GM19372 (cell line): ENCODE measurements around the gene ARHGAP32.

Experiments used
- ATAC-seq: cut with Tn5 transposase; IDR thresholded peaks from one replicate; pipeline ENCODE4 v1.9.1; 2021; ENCODE audit warnings: mild to moderate bottlenecking, low read depth, moderate library complexity; ENCODE audit not compliant: unreplicated experiment

Gene ARHGAP32

DNA sequence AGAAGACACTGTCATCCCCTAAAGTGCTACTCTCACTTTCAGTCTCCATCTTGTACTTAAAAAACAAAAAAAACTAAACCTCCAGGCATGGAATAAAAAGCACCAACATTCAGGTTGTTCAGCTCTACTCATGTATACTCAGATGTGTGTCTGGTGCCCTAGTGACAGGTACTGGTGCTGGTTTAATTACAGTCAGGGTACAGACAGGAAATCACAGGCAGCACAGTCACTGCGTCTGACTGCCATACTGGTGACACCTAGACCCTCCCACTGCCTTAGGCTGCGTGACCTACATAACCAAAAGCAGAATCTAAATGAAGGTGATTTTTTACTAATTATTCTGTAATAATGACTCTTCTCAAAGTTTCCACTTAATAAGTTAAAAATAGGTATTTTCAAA is at the start of gene ARHGAP32:
Gene ARHGAP32 (minus strand): TSS at position 176 of the 400 bp plus-strand sequence. CDS start 127 bp downstream, at position 49.
- no peak for ATAC-seq

DNA sequence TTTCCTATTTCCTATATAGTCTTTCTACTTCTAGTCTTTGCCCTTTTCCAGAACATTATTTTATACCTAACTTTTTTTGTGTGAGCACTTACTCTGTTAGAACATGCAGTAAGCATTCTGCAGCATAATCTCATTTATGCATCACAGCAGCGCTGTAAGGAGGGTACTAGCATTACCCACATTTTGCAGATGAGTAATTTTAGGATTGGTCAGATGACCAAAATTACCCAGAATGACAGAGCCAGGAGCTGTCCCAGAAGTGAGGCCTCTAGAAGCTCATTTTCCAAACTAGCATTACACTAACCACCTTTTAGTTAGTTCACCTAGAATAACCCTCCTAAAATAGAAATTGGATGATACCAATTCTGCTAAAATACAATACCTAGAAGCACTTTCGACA is 47.1 kb upstream of the ARHGAP32 start:
- no peak for ATAC-seq

DNA sequence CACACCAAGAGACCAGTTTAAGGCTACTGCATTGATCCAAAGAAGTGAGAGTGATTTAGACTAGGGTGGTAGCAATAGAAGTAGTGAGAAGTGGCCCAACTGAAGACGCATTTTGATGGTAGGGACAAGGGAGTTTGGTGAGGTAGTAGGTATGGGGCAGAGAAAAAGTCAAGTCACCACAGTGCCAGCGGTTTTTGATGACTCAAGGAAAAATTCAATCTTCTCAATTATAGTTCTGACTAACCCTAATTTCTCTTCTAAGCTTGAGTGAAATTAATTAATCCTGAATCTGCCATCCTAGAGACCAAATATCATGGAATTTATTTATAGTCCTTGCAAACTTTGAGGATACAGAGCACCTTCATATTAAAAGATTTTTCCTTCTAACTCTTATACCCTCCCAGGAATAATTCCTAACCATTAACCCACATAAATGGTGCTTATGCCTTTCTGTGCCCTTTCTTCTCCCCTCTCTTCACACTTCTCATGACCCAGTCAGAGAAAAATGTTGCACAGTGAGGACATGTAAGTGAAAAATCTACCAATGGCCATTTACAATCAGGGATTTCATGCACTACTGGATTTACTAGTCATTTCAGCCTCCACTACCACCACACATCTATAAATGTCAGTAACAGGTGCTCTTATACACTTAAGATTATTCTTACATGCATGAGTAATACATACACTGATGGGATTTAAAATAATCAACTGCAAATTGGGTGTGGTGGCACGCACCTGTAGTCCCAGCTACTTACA is 45.9 kb upstream of the ARHGAP32 start:
- no peak for ATAC-seq

DNA sequence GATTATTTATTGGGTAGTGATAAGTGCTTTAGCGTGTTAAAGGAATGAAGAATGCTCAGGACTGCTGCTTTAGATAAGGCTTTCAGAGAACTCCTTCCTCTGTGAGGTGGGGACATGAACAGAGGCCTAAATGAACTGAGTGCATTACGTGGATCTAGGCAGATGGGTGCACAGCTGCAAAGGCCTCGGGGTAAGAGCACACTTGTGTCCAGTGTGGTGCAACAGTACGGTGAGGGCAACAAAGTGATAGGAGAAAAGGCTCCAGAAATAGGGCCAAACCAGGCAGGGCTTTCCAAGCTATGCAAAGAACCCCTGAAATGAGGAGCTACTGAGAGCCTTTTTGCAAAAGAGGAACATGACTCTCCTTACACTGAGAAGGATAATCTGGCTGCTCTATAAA is 45.3 kb upstream of the ARHGAP32 start:
- ATAC-seq: no peak

DNA sequence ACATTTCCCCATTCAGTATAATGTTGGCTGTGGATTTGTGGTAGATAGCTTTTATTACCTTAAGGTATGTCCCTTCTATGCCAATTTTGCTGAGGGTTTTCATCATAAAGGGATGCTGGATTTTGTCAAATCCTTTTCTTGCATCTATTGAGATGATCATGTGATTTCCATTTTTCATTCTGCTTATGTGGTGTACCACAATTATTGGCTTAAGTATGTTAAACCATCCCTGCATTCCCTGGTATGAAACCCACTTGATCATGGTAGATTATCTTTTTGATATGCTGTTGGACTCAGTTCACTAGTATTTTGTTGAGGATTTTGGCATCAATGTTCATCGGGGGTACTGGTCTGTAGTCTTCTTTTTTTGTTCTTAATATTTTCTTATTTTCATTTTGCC is 44.7 kb upstream of the ARHGAP32 start:
- ATAC-seq: no peak

DNA sequence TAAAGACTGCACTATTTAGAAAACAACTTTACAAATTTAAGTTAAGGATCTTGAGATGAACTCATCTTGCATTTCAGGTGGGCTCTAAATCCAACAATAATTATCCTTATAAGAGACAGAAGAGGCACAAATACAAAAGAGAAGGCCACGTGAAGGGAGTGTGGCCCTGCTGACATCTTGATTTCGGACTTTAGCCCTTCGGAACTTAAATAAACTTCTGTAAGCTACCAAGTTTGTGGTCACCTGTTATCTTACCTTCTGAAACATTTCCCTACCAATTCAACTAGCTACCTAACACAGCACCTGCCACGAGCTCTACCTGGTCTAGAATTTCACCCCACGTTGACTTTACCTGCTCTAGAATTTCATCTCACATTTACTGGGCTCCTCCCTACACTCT is 42.9 kb upstream of the ARHGAP32 start:
- no peak for ATAC-seq

DNA sequence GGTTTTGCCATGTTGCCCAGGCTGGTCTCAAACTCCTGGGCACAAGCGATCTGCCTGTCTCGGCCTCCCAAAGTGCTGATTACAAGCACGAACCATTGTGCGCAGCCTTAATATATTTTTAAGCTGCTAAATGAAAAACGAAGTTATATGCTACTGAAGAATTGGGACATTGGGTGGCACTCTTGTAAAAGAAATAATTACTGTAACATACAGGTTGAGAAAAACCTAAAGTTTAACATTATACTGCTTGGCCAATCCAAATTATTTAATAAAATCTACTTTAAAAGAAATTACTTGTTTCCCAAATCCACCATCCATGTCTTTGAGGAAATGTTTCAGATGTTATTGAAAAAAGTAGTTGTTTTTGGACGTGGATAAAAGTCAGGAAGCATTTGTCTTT is 37.9 kb upstream of the ARHGAP32 start:
- ATAC-seq: no peak

DNA sequence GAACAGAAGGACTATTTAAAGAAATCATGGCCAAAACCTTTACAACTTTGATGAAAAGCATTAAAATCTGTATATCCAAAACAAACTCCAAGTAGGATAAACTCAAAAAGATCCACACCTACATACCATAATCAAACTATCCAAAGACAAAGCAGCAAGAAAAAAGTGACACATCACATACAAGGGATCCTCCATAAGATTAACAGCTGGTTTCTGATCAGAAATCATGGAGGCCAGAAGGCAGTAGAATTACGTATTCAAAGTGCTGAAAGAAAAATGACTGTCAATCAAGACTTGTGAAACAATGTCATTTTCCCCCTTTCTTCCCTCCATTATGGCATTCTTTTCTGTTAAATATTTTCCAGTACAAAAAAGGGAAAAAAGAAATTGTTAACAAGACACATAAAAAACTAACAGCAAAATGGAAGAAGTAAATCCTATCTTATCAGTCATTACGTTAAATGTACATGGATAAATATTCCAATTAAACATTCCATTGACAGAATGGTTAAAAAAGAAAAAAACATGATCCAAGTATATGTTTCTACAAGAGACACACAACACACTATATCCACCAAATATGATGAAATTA is 34.2 kb upstream of the ARHGAP32 start:
- no peak for ATAC-seq

DNA sequence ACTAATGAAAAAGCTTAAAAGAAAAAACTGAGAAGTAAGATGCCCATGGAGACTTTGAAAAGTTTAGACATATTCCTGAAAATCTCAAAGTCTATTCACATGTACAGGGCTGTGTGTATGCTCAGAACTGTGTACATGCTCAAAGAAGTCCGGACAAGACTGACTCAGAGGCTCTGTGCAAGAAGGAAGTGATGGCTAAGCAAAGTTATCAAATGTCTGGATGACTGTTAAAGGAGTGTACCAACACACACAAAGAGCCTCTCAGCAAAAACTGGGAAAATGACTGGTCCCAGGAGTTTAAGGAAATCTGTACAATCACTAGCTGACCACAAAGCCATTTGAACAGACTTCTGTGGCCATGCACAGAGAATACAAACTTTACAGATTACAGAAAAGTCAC is 33.1 kb upstream of the ARHGAP32 start:
- ATAC-seq: no peak

DNA sequence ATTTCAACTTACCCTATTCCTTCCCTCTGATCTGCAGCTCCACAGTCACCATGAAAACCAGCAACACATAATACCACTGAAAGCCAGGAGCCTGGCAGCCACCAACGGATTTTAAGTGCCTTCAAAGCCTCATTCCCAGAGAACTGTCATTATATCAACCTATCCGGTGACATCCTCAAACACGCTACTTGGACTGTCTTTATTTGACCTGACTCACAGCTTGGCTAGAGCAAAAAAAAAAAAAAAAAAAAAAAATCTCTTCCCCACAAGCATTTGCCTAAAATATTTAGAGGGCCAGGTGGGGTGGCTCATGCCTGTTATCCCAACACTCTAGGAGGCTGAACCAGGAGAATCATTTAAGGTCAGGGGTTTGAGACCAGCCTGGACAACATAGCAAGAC is 32.4 kb upstream of the ARHGAP32 start:
- no peak for ATAC-seq

DNA sequence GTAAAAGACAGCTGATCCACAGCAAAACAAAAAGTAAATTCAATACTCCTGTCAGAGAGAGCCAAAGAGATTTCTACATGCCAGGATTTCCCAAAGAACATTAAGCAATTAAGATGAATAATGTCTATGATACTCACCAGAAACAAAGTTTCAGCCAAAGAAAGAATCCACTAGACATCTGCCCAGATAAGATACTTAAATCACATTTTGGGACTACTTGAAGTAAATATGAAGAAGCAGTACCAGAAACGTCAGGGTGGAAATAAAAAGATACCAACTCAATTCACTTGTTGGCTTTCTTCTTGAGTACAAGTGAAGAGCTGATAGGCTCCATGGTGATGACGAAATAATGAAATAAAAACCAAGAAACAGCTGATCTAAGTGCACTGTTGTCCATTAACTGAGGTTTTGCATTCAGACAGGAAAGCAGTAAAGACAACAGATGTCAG is 31.6 kb upstream of the ARHGAP32 start:
- ATAC-seq: no peak

DNA sequence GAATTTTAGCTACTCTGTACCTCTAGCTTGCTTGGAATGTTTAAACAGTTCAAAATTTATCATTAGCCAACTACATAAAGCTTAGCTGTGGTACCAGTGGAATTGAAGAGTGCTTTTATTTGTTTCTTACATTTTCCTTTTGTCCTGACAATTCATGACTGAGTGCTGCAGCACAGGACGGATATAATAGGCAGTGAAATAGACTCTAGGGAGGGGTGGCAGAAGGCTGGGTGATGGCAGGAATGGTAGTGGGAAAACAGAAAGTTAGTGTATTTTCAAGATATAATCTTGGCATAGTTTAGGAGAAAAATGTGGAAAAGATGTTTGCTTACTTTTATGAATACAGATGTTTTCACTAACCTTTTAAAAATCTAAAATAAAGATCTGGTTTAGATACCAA is 31.1 kb upstream of the ARHGAP32 start:
- ATAC-seq: no peak

DNA sequence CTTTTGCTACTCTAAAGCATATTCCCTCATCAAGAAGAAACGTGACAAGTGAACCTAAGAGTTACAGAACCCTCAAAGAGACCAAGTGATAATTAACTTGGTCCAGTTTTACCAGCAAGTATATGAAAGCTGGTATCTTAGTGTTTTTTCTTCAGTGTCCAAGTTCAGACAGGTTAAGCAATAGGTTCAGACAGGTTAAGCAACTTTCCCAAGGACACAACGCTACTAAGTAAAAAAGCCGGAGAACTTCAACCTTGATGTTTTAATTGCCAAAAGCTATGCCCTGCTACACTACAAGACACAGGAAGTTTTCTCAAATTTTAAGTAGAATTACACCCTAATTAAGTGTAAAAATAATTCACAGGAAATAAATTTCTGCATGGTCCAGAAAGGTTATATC is 30.0 kb upstream of the ARHGAP32 start:
- no peak for ATAC-seq

DNA sequence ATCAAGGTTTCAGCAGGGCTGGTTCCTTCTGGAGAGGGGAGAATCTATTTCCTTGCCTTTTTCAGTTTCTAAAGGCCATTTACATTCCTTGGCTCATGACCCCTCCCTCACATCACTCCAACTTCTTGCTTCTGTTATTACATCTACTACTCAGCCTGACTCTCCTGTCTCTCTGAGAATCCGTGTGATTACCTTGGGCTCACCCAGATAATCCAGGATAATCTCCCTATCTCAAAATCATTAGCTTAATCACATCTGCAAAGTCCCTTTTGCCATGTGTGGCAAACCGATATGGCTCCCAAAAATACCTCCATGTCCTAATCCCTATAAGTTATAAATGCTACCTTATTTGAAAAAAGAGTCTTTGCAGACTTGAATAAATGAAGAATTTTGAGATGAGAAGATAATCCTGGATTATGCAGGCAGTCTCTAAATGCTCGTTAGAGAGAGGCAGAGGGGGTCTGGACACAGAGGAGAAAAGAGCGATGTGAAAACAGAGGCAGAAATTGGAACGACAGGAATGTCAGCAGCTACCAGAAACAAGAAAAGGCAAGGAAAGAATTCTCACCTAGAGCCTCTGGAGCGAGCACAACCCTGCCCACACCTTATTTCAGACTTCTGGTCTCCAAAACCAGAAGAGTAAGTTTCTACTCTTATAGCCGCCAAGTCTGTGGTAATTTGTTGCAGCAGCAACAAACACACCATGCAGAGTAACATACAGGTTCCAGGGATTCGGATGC is 23.6 kb upstream of the ARHGAP32 start:
- no peak for ATAC-seq

DNA sequence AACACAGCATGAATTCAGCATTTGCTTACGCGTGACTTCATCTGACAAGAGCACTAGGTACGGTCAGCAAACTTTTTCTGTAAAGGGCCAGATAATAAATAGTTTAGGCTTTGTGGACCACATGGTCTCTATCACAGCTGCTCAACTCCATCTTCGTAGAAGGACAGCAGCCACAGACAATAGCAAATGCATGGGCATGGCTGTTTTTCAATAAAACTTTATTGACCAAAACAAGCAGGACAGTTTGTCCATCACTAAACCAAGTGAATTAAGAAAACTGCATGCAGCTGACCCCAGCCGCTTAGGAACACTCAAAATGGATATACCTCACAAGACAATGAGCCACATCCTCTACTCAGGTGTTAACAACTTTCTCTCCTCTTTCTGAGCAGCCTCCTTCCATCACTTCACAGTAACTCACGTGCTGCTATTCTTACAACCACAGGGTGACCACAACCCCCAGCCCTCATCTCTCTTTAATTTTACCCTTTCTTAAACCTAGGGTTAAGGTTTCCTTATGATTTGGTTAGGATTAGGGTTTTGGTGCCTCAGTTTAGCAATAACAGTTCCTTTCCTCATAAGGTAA is 22.7 kb upstream of the ARHGAP32 start:
- no peak for ATAC-seq

DNA sequence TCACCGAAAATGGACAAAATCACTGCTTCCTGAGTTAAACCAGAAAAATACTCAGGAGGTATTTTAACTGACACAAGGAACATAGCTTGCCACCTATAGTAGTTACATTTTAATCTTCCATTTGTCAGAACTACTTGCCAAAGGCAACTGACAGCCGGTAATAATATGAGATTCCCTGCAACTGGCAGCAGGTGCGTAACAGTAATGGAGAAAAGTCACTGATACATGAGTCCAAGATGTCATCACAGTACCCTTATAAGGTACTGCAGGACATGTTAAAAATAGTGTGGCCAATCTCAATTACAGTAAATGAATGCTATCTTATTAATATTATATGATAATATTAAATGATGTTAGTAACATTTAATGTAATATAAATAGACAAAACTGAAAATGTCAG is 21.1 kb upstream of the ARHGAP32 start:
- ATAC-seq: no peak

DNA sequence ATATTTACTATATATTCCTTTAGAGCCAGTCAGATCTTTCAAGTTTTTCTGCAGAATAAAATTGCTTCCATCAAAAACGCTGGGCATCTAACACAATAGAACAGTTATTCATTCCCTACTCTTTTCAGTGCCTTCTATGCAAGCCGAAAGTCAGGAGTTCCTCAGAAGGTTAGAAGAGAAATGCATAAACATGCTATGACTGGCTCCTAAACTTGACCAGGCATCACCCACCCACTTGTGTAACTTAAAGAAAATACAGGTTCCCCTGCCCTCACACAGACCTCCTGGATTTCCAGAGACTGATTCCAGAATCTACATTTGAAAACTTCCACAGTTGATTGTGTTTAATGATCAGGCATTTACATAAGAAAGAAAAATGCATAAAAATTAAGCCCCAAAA is 19.3 kb upstream of the ARHGAP32 start:
- ATAC-seq: no peak

DNA sequence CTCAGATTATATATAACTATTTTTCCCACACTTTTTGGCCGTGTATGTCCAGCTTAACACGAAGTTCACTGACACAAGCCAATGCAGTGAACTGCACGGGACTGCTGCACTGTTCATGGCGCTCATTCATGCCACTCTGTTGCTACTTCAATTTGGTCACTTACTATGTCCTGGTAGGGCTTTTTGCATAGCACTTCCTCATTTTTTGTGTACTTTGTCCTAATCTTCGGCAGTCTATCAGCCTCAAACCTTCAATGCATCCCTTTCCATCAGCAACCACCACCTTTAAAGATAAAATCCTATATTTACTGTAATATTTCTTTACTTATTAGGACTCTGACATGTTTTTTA is 18.7 kb upstream of the ARHGAP32 start:
- ATAC-seq: no peak

DNA sequence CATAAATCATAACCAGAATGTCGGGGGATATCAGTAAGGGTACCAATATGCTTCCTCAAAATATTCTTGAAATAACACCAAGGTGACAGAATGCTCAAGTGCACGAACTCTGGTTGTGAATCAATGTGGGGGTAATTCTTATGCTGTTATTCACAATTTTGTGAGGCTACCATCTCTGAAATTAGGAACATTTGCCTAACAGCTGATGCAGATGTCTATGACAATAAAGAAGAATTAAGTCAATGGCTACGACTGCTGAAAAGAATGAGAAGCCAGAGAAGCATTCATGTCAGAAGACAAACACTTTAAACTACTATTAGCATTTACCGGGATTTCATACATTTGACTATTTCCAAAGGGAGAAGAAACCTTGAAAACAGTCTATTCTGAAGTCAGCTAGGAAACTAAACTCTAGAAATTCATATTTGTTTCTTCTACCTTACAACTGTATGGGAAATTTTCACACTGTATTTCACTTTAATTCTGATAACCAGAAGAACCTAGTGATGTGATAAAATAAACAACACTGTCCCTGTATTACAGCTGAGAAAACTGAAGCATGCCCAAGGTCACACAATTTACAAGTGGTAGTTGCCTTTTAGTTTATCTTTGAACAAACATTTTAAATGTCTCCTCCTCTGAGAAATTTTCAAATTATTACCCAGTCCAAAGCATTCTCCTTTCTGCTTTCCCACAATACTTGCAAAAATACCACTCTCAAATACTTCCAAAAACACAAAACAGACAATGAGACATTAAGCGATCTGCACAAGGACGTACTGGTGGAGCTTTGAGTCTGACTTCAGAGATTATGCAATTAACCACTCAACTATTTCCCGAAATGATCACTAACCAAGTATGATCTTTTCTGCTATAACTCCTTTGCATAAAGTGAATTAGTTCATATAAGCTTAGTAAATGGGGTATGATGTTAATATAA is 18.0 kb upstream of the ARHGAP32 start:
- ATAC-seq: no peak

DNA sequence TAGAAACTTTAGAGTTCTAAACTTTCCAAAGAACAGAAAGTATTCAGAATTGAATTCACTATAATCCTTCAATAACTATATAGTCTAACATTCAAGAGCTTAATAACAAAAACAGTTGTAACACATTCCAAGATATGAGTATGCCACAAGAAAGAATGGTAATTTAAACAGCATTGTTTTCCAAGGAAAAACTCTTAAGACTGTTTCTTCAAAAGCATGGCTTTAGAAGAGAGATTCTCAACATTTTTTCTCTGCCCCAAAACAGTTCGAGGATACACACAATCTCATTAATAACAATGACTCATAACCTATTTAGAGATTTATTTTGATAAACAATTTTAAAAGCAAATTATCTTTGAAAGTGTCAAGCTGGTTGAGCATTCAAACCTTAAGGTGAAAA is 16.7 kb upstream of the ARHGAP32 start:
- ATAC-seq: no peak
